Bronchial epithelial cell (primary cell): ENCODE results near the gene VMO1. TPM values are rescaled to one million over a fixed set of nuclear protein-coding genes. Genes with fewer than 3 reads are reported as not detected.
A peak's percentile ranks its signal among the peaks of the same experiment; 100 is the strongest.

ENCODE experiments used
- DNase-seq: peaks from one replicate; pipeline ENCODE4 v3.0.0-alpha.2; 2010; ENCODE audit warnings: low read depth
- FAIRE-seq: peaks from 2 replicates; lab custom pipeline; 2011; peaks lifted over from hg19 to GRCh38; lab: Jason Lieb, UNC
- H3K27me3 ChIP-seq: 2 replicates; pipeline ENCODE4 v1.5.1; 2011; ENCODE audit warnings: low read length; ENCODE audit not compliant: control insufficient read depth, insufficient read depth
- H3K36me3 ChIP-seq: 2 replicates; pipeline ENCODE4 v1.5.1; 2011; ENCODE audit warnings: low read length; ENCODE audit not compliant: control insufficient read depth, insufficient read depth
- H3K4me3 ChIP-seq: 2 replicates; pipeline ENCODE4 v1.5.1; 2011; ENCODE audit warnings: mild to moderate bottlenecking, low read depth, low read length, control low read depth
- CTCF ChIP-seq: IDR thresholded peaks from 2 replicates; pipeline ENCODE4 v1.5.1; 2011; ENCODE audit warnings: mild to moderate bottlenecking, moderate library complexity, low read length, control low read depth, inconsistent platforms; ENCODE audit not compliant: insufficient read depth, severe bottlenecking
- total RNA-seq: library from RNA; depleted of rRNA; stranded (reverse); fragments of >200 nt; gene quantifications from 2 replicates; pipeline ENCODE4 v1.2.1, GENCODE V29; 2014

VMO1 gene
- total RNA-seq, 1 donor from 2014 or later: not detected

- no peak for DNase-seq
- no peaks in the 10 kb centered on the region for H3K36me3 ChIP-seq
- peak overlapping the region; percentile 77 for H3K4me3 ChIP-seq
- FAIRE-seq: no peak
- TF ChIP-seq CTCF: no peak
- peaks cover 9% of the 10 kb centered on the region for H3K27me3 ChIP-seq
These were observed 2.1 kb upstream of the VMO1 start for GRCh38 chr17:4788159-4788806.

DNA sequence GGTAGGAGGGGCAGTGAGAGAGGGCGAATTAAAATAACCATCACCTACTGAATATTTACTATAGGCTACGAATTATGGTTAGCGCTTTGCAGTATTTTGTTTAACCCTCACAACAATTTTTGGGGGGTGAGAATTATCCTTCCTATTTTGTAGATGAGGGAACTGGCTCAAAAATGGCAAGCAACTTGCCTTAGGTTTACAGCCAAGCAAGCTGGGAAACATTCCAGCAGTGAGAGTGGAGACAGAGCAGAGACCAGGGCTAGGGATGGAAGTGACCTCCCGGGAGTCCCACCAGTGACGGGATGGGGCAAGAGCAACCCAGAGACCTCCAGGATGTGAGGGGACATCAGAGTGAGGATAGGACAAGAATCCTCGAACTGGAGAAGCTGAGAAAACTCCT lies 352 bp upstream of the VMO1 start:
- TF ChIP-seq CTCF: no peak
- FAIRE-seq (no peak), DNase-seq (no peak)
- no peaks in the 10 kb centered on the region for H3K36me3 ChIP-seq
- H3K27me3 ChIP-seq: peaks cover 14% of the 10 kb centered on the region
- no peak overlapping the region for H3K4me3 ChIP-seq

DNA sequence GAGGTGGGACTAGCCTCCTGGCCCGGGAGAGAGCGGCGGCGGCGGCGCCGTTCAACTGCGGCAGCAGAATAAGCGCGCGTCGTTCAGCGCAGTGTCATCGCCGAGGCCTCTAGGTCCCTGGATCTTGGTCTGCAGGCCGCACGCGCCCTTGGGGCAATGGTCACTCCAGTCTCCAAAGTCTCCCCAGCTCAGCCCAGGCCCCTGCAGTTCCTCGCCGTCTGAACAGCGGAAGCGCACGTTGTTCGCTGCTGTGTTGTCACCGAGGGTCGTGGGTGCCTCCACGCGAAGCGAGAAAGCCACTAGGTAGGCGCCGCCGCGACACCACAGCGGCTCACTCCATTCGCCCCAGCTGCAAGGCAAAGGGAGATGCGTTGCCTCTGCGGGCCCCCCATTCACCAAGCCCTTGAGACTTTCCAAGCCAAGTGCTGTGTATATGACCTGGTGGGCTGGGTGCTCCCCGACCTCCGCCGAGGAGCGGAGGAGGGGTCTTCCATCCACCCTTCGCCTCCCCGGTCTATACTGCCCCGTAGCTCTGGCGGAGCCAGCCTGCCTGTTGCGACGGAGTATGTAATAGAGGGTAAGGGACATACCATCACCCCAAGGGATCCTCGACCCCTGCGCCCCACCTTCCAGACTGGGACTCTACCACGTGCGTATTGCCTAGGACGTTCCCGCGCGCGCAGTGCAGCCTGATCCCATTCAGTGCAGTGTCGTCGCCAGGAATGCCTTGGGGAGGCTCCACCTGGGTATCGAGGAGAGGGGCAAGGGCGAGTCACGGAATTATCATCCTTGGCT lies 656 bp downstream of the VMO1 start:
- DNase-seq (no peak), FAIRE-seq (no peak)
- Histone ChIP-seq H3K27me3 (peaks cover 14% of the 10 kb centered on the region), H3K4me3 (no peak overlapping the region), H3K36me3 (no peaks in the 10 kb centered on the region)
- no peak for TF ChIP-seq CTCF

GRCh38 chr17:4782652-4783051 lies 3.5 kb downstream of the VMO1 start:
- H3K36me3 ChIP-seq: no peaks in the 10 kb centered on the region
- H3K4me3 ChIP-seq: no peak overlapping the region
- FAIRE-seq (no peak), DNase-seq (no peak)
- TF ChIP-seq CTCF: no peak
- peaks cover 14% of the 10 kb centered on the region for H3K27me3 ChIP-seq

DNA sequence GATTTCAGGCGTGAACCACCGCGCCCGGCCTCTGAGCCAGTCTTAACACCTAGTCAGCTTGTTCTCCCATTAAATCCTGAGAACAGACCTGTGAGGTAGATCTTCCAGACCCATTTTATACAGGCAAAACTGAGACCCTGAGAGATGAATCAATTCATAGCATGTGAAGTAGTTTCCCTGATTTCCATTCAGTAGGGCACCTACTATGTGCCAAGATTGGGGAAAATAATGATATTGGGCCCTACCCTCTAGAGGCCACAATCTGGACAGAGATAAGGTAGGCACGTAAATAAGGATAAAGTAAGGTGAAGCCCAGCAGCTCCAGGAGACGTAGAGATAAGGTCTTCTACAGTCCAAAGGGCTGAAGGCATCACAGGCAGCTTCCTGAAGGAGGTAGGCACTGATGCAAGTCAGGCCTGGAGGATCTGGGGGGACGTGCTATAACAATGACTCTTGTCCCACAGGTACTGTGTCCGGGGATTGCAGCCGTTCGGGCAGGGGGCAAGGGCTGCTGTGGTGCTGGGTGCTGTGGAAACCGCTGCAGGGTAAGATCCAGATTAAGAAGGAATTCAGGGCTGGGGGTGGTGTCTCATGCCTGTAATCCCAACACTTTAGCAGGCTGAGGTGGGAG lies 5.7 kb downstream of the VMO1 start:
- TF ChIP-seq CTCF: no peak
- Histone ChIP-seq H3K4me3 (no peak overlapping the region), H3K27me3 (peaks cover 14% of the 10 kb centered on the region), H3K36me3 (no peaks in the 10 kb centered on the region)
- FAIRE-seq: no peak
- no peak for DNase-seq
